ENCODE measurements around the gene DDX42.

The DDX42 gene

DNA sequence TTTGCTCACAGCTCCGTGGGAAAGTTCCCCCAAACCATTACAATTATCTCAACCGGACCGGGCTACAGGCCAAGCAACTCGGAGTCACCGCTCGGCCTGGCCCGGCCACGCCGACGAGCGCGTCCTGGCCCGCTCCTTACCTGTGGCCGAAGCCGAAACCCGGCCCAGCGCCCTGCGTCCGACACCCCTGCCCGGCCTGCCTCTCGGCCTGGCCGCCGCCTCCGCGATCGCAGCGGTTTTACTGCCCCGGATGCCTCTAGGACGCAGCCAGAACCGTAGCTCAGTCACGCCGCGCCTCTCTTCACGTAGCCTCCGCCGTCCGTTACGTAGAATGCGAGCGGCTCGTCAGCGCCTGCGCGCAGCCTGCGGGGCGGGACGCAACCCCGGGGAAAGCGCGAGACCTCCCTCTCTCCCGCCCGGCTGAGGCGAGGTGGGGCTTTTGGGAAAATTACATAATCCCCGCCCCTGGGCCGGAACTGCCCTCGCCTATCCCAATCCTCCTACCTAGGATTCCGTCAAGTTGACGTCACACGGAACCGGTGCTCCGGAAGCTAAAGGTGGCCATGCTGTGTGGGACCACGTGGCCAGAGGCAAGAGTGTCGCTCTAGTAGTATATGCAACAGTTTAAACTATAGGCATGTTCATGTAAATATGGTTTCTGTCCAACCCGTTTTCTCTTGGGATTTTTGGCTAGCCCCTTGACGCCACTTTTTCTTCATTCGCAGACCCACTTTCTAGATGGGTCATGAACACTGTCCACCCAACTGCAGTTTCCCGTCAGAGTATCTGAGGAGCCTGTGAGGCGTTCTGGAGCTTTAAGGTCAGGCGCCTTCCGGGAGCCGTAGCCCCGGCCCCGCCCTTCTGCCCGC is 464 bp upstream of the DDX42 start, which contains the start of gene CCDC47:
CCDC47 (minus strand) TSS at position 326 of the 869 bp plus-strand sequence. CDS start 7,422 bp downstream, outside the sequence.
- Histone ChIP-seq H4K20me1 (ENCODE audit: insufficient read depth, low read length) (peaks cover 49% of the 10 kb centered on the region), H3K9me3 (ENCODE audit: insufficient read depth, low read length, severe bottlenecking) (no peaks in the 10 kb centered on the region), H2AFZ (ENCODE audit: low read depth, low read length) (peak within 1 kb of the TSS; percentile 82), H3K4me3 (ENCODE audit: low read depth in 1 of 2, low read length in 2 of 2) (peak within 1 kb of the TSS; percentile 82 to 97), H3K4me2 (ENCODE audit: insufficient read depth, low read length) (peak within 1 kb of the TSS; percentile 92), H3K27me3 (ENCODE audit: insufficient read depth, low read length, poor library complexity) (no peaks in the 10 kb centered on the region), H3K36me3 (ENCODE audit: insufficient read depth, low read length) (peaks cover 50% of the 10 kb centered on the region), H3K27ac (ENCODE audit: low read length) (peak within 1 kb of the TSS; percentile 98), H3K4me1 (ENCODE audit: insufficient read depth, low read length) (peaks cover 55% of the 10 kb centered on the region), H3K9ac (ENCODE audit: low read depth, low read length) (peak within 1 kb of the TSS; percentile 82), H3K79me2 (ENCODE audit: insufficient read depth, low read length) (peaks cover 93% of the 10 kb centered on the region)
- peak; percentile 99 for DNase-seq
- ATAC-seq (ENCODE audit: insufficient read depth, low read depth): peak; percentile 86
- no peak for TF ChIP-seq EZH2 (IDR thresholded peaks at IDR 0.05; ENCODE audit: borderline replicate concordance, low read depth, low read length, severe bottlenecking)
- TF ChIP-seq, protein P1, sequence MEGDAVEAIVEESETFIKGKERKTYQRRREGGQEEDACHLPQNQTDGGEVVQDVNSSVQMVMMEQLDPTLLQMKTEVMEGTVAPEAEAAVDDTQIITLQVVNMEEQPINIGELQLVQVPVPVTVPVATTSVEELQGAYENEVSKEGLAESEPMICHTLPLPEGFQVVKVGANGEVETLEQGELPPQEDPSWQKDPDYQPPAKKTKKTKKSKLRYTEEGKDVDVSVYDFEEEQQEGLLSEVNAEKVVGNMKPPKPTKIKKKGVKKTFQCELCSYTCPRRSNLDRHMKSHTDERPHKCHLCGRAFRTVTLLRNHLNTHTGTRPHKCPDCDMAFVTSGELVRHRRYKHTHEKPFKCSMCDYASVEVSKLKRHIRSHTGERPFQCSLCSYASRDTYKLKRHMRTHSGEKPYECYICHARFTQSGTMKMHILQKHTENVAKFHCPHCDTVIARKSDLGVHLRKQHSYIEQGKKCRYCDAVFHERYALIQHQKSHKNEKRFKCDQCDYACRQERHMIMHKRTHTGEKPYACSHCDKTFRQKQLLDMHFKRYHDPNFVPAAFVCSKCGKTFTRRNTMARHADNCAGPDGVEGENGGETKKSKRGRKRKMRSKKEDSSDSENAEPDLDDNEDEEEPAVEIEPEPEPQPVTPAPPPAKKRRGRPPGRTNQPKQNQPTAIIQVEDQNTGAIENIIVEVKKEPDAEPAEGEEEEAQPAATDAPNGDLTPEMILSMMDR (IDR thresholded peaks at IDR 0.05; ENCODE audit: borderline replicate concordance, extremely low read depth, low read length, poor library complexity, severe bottlenecking): no peak

DNA sequence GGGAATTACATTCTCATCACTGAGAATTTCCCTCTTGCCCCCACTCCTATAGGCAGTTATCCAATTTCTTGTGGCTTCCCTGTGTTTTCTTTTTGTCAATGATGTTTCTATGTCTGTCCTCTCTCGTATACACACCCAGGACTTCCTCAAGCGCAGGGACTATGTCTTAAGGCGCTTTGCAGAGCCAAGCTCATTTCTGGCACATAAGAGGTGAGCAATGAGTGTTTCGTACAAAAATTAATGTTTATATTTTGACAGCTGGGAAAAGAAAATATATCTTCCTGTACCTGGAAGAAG is 947 bp downstream of the DDX42 start:
- H3K9ac ChIP-seq (ENCODE audit: low read depth, low read length): peak overlapping the region; percentile 82
- peaks cover 62% of the 10 kb centered on the region for H4K20me1 ChIP-seq (ENCODE audit: insufficient read depth, low read length)
- 0 out of 2 replicates have a peak overlapping the region, but pooled peaks have one; percentile 66 for H2AFZ ChIP-seq (ENCODE audit: low read depth, low read length)
- peak overlapping the region; percentile 82 to 97 for H3K4me3 ChIP-seq (ENCODE audit: low read depth in 1 of 2, low read length in 2 of 2)
- peaks cover 57% of the 10 kb centered on the region for H3K36me3 ChIP-seq (ENCODE audit: insufficient read depth, low read length)
- H3K27ac ChIP-seq (ENCODE audit: low read length): peak overlapping the region; percentile 98
- DNase-seq (peak; percentile 24), ATAC-seq (ENCODE audit: insufficient read depth, low read depth) (no peak)
- peaks cover 54% of the 10 kb centered on the region for H3K4me1 ChIP-seq (ENCODE audit: insufficient read depth, low read length)
- peak overlapping the region; percentile 92 for H3K4me2 ChIP-seq (ENCODE audit: insufficient read depth, low read length)
- no peaks in the 10 kb centered on the region for H3K27me3 ChIP-seq (ENCODE audit: insufficient read depth, low read length, poor library complexity)
- H3K9me3 ChIP-seq (ENCODE audit: insufficient read depth, low read length, severe bottlenecking): no peaks in the 10 kb centered on the region
- H3K79me2 ChIP-seq (ENCODE audit: insufficient read depth, low read length): peaks cover 93% of the 10 kb centered on the region
- TF ChIP-seq, protein P1 (IDR thresholded peaks at IDR 0.05; ENCODE audit: borderline replicate concordance, extremely low read depth, low read length, poor library complexity, severe bottlenecking): no peak
- no peak for TF ChIP-seq EZH2 (IDR thresholded peaks at IDR 0.05; ENCODE audit: borderline replicate concordance, low read depth, low read length, severe bottlenecking)

DNA sequence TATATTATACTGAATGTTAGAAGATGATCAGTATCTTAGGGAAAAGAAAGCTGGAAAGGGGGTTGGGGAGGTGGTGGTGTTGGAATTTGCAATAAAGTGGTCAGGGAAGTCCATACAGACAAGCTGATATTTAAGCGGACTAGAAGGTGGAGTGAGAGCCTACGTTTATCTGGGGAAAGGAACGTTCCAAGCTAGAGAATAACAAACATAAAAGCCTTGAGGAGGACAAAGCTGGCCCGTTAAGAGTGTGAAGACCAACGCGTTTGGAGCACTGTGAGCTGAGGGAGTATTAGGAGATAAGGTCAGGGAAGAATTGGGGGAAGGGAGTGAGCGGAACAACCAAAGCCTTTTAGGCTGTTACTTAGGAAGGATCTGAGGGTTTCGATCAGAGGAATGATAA is 1.4 kb downstream of the DDX42 start:
- H3K27ac ChIP-seq (ENCODE audit: low read length): peak overlapping the region; percentile 98

More for the DNA sequence above, 1.4 kb downstream of the DDX42 start:
- Histone ChIP-seq H3K4me1 (ENCODE audit: insufficient read depth, low read length) (peaks cover 51% of the 10 kb centered on the region), H4K20me1 (ENCODE audit: insufficient read depth, low read length) (peaks cover 66% of the 10 kb centered on the region), H3K4me2 (ENCODE audit: insufficient read depth, low read length) (peak overlapping the region; percentile 92), H2AFZ (ENCODE audit: low read depth, low read length) (no peak overlapping the region), H3K9ac (ENCODE audit: low read depth, low read length) (peak overlapping the region; percentile 82), H3K79me2 (ENCODE audit: insufficient read depth, low read length) (peaks cover 93% of the 10 kb centered on the region), H3K4me3 (ENCODE audit: low read depth in 1 of 2, low read length in 2 of 2) (peak overlapping the region; percentile 82 to 97), H3K36me3 (ENCODE audit: insufficient read depth, low read length) (peaks cover 57% of the 10 kb centered on the region), H3K9me3 (ENCODE audit: insufficient read depth, low read length, severe bottlenecking) (no peaks in the 10 kb centered on the region), H3K27me3 (ENCODE audit: insufficient read depth, low read length, poor library complexity) (no peaks in the 10 kb centered on the region)
- TF ChIP-seq, protein P1 (IDR thresholded peaks at IDR 0.05; ENCODE audit: borderline replicate concordance, extremely low read depth, low read length, poor library complexity, severe bottlenecking): no peak
- no peak for TF ChIP-seq EZH2 (IDR thresholded peaks at IDR 0.05; ENCODE audit: borderline replicate concordance, low read depth, low read length, severe bottlenecking)
- no peak for DNase-seq
- no peak for ATAC-seq (ENCODE audit: insufficient read depth, low read depth)

Measured in DND-41 (cell line).